Measurements from ENCODE around the gene MASP1. TPM values are rescaled to one million over a fixed set of nuclear protein-coding genes. Genes with fewer than 3 reads are reported as not detected.

Gene MASP1
- total RNA-seq, 2 experiments from 2014 or later, result not detected

- POLR2A ChIA-PET, result no interaction called here
- no peak for DNase-seq (ENCODE audit: low spot score)
- no peaks in the 10 kb centered on the region for H3K79me2 ChIP-seq (ENCODE audit: insufficient read depth, low read depth, low read length)
- H2AFZ ChIP-seq (ENCODE audit: low read length), result no peak overlapping the region
- no peaks in the 10 kb centered on the region for H4K20me1 ChIP-seq (ENCODE audit: insufficient read depth, low read length)
- H3K4me2 ChIP-seq (ENCODE audit: low read length), result no peak overlapping the region
- no peak overlapping the region for H3K4me3 ChIP-seq (ENCODE audit: low read depth, low read length, poor library complexity, severe bottlenecking)
- H3K27ac ChIP-seq (ENCODE audit: low read depth, low read length, poor library complexity, severe bottlenecking), result no peak overlapping the region
- H3K9me2 ChIP-seq (ENCODE audit: insufficient read depth, low read length), result no peaks in the 10 kb centered on the region
- TF ChIP-seq CTCF (conservative IDR thresholded peaks at IDR 0.05; ENCODE audit: low read length), result no peak
- TF ChIP-seq EZH2phosphoT487 (IDR thresholded peaks at IDR 0.05; ENCODE audit: borderline replicate concordance, low read depth, low read length), result no peak
- intact Hi-C loops (cut with micrococcal nuclease; ENCODE audit: unreplicated experiment), result no loop called here
- no peaks in the 10 kb centered on the region for H3K36me3 ChIP-seq (ENCODE audit: insufficient read depth, low read length)
- CTCF ChIA-PET (ENCODE audit: unreplicated experiment), result no interaction called here
- BruUV-seq (replicated peaks), result no TSS peak
- H3K4me1 ChIP-seq (ENCODE audit: insufficient read depth, low read length, poor library complexity, severe bottlenecking), result no peaks in the 10 kb centered on the region
- no peaks in the 10 kb centered on the region for H3K9me3 ChIP-seq (ENCODE audit: low read length)
Measured at GRCh38 chr3:187334904-187335303, 43.4 kb upstream of the MASP1 start.

GRCh38 chr3:187328691-187329090, 37.2 kb upstream of the MASP1 start:
- no TSS peak for BruUV-seq (replicated peaks)
- intact Hi-C loops (cut with micrococcal nuclease; ENCODE audit: unreplicated experiment), result no loop called here
- ChIA-PET CTCF (ENCODE audit: unreplicated experiment) (no interaction called here), POLR2A (interaction anchor here (1.0 kb wide), 1 partner anchor 9 kb away, joined by 3 read pairs; no protein-coding TSS in a partner anchor)
- H3K4me3 ChIP-seq (ENCODE audit: low read depth, low read length, poor library complexity, severe bottlenecking), result no peak overlapping the region
- DNase-seq (ENCODE audit: low spot score), result no peak
- no peaks in the 10 kb centered on the region for H3K79me2 ChIP-seq (ENCODE audit: insufficient read depth, low read depth, low read length)
- no peaks in the 10 kb centered on the region for H3K36me3 ChIP-seq (ENCODE audit: insufficient read depth, low read length)
- no peaks in the 10 kb centered on the region for H3K4me1 ChIP-seq (ENCODE audit: insufficient read depth, low read length, poor library complexity, severe bottlenecking)
- no peak overlapping the region for H2AFZ ChIP-seq (ENCODE audit: low read length)
- TF ChIP-seq EZH2phosphoT487 (IDR thresholded peaks at IDR 0.05; ENCODE audit: borderline replicate concordance, low read depth, low read length) (no peak), CTCF (conservative IDR thresholded peaks at IDR 0.05; ENCODE audit: low read length) (no peak)
- no peaks in the 10 kb centered on the region for H3K9me3 ChIP-seq (ENCODE audit: low read length)
- no peak overlapping the region for H3K4me2 ChIP-seq (ENCODE audit: low read length)
- H4K20me1 ChIP-seq (ENCODE audit: insufficient read depth, low read length), result no peaks in the 10 kb centered on the region
- no peak overlapping the region for H3K27ac ChIP-seq (ENCODE audit: low read depth, low read length, poor library complexity, severe bottlenecking)
- no peaks in the 10 kb centered on the region for H3K9me2 ChIP-seq (ENCODE audit: insufficient read depth, low read length)

- ChIA-PET POLR2A (interaction anchor here (0.6 to 1.2 kb wide), 2 partner anchors 49 to 1608 kb away, joined by 3 to 5 read pairs; no protein-coding TSS in a partner anchor), CTCF (ENCODE audit: unreplicated experiment) (no interaction called here)
- Histone ChIP-seq H3K4me3 (ENCODE audit: low read depth, low read length, poor library complexity, severe bottlenecking) (no peak overlapping the region), H3K4me1 (ENCODE audit: insufficient read depth, low read length, poor library complexity, severe bottlenecking) (no peaks in the 10 kb centered on the region), H3K36me3 (ENCODE audit: insufficient read depth, low read length) (no peaks in the 10 kb centered on the region), H4K20me1 (ENCODE audit: insufficient read depth, low read length) (no peaks in the 10 kb centered on the region), H2AFZ (ENCODE audit: low read length) (no peak overlapping the region), H3K79me2 (ENCODE audit: insufficient read depth, low read depth, low read length) (no peaks in the 10 kb centered on the region), H3K9me2 (ENCODE audit: insufficient read depth, low read length) (no peaks in the 10 kb centered on the region), H3K27ac (ENCODE audit: low read depth, low read length, poor library complexity, severe bottlenecking) (no peak overlapping the region), H3K4me2 (ENCODE audit: low read length) (no peak overlapping the region), H3K9me3 (ENCODE audit: low read length) (no peaks in the 10 kb centered on the region)
- intact Hi-C loops (cut with micrococcal nuclease; ENCODE audit: unreplicated experiment), result no loop called here
- TF ChIP-seq CTCF (conservative IDR thresholded peaks at IDR 0.05; ENCODE audit: low read length) (no peak), EZH2phosphoT487 (IDR thresholded peaks at IDR 0.05; ENCODE audit: borderline replicate concordance, low read depth, low read length) (no peak)
- no TSS peak for BruUV-seq (replicated peaks)
- no peak for DNase-seq (ENCODE audit: low spot score)
Measured at GRCh38 chr3:187327845-187328244, 36.3 kb upstream of the MASP1 start.

Measured in OCI-LY7 (cell line).